Measurements from ENCODE around the gene KRT6B. TPM values are rescaled to one million over a fixed set of nuclear protein-coding genes. Genes with fewer than 3 reads are reported as not detected.

KRT6B gene
- total and polyA plus RNA-seq, 9 of the 15 experiments (the other 6 are each of a cell fraction or from before 2014, with no cell fraction given) = not detected

GRCh38 chr12:52419656-52420055 lies 32.3 kb downstream of the KRT6B start:
- TF ChIP-seq ZBTB43 (CRISPR knock-in tag; IDR thresholded peaks at IDR 0.05) (no peak), ZNF165 (CRISPR knock-in tag; IDR thresholded peaks at IDR 0.05; ENCODE audit: borderline replicate concordance) (no peak), ZBTB9 (CRISPR knock-in tag; IDR thresholded peaks at IDR 0.05) (no peak), SPI1 (IDR thresholded peaks at IDR 0.05; ENCODE audit: borderline replicate concordance, low read depth, low read length) (no peak), ZBTB12 (CRISPR knock-in tag; IDR thresholded peaks at IDR 0.05) (no peak), SMARCA4 (IDR thresholded peaks at IDR 0.05) (no peak), ZNF79 (CRISPR knock-in tag; IDR thresholded peaks at IDR 0.05; ENCODE audit: low read depth) (no peak), ZNF253 (CRISPR knock-in tag; conservative IDR thresholded peaks at IDR 0.05) (no peak), SRSF3 (IDR thresholded peaks at IDR 0.05; ENCODE audit: insufficient read depth, low read length) (no peak), ZMIZ1 (IDR thresholded peaks at IDR 0.05; ENCODE audit: low read depth in 2 of 2, low read length in 2 of 2) (no peak), KLF10 (CRISPR knock-in tag; IDR thresholded peaks at IDR 0.05) (no peak), ARNT (IDR thresholded peaks at IDR 0.05) (no peak), ZKSCAN8 (CRISPR knock-in tag; IDR thresholded peaks at IDR 0.05) (no peak)
- no peak overlapping the region for H3K9ac ChIP-seq (ENCODE audit: insufficient read depth in 1 of 2, low read depth in 2 of 2, low read length in 2 of 2)
- WGBS (ENCODE audit: insufficient coverage, low coverage, missing lambda C conversion rate) = 0% methylated on average over 1 of the region's 1 CpG
- no peaks in the 10 kb centered on the region for H3K36me3 ChIP-seq (ENCODE audit: control insufficient read depth, insufficient read depth, low read length)
- peaks cover 7% of the 10 kb centered on the region; the same call in 1 of the 2 replicates for H4K20me1 ChIP-seq (replicated peaks; ENCODE audit: control insufficient read depth, insufficient read depth, low read length)
- intact Hi-C loops (cut with micrococcal nuclease) = no loop called here
- H3K27me3 ChIP-seq (ENCODE audit: control insufficient read depth in 2 of 2, insufficient read depth in 2 of 2, low read length in 2 of 2) = peaks cover 0 to 30% of the 10 kb centered on the region in 2 experiments; a peak in 2 of 5 replicates
- no peaks in the 10 kb centered on the region for H3K4me1 ChIP-seq (replicated peaks in 1 of 2; ENCODE audit: control insufficient read depth in 2 of 2, insufficient read depth in 2 of 2, low read length in 2 of 2)
- no peak overlapping the region for H3K4me3 ChIP-seq
- ATAC-seq (no peak), DNase-seq (ENCODE audit: extremely low read depth in 1 of 4, low spot score in 3 of 4) (no peak), FAIRE-seq (no peak)
- ChIA-PET POLR2A (no interaction called here), CTCF (ENCODE audit: low intra/inter-chr PET ratio) (no interaction called here)
- no peak overlapping the region for H3K27ac ChIP-seq (ENCODE audit: extremely low read depth, low read depth, low read length)
- H3K9me3 ChIP-seq (replicated peaks; ENCODE audit: control insufficient read depth, insufficient read depth, low read depth, low read length) = no peaks in the 10 kb centered on the region
- BruUV-seq (replicated peaks) = no TSS peak
- H2AFZ ChIP-seq (ENCODE audit: low read depth, low read length) = no peak overlapping the region
- no peaks in the 10 kb centered on the region for H3K79me2 ChIP-seq (ENCODE audit: control insufficient read depth, insufficient read depth, low read length)
- no peak overlapping the region for H3K4me2 ChIP-seq (ENCODE audit: insufficient read depth, low read length)
- in situ Hi-C loops (cut with MboI) = loop anchor here (10.0 kb wide), 1 partner anchor 765 kb away; the partner anchor contains the start of genes CSAD and ZNF740
- peaks cover 3% of the 10 kb centered on the region for H3K9me1 ChIP-seq (ENCODE audit: control insufficient read depth, insufficient read depth, low read length)
